Ascending aorta (tissue), 2 donors: ENCODE results near the gene SRSF11. TPM values are rescaled to one million over a fixed set of nuclear protein-coding genes. Genes with fewer than 3 reads are reported as not detected.
A peak's percentile ranks its signal among the peaks of the same experiment; 100 is the strongest.

Experiments used
- DNase-seq, 2 donors: peaks; one replicate each; pipeline ENCODE4 v3.0.0-alpha.2; 2019; ENCODE audit warnings: low spot score in 2 of 2
- H3K27ac ChIP-seq, 2 donors: fragments of 200-600 bp; sonication (generic); one replicate each; pipeline ENCODE4 v1.5.1; 2016 to 2017; ENCODE audit warnings: mild to moderate bottlenecking in 1 of 2
- H3K27me3 ChIP-seq: fragments of 200-600 bp; sonication (generic); one replicate; pipeline ENCODE4 v1.5.1; 2017
- H3K36me3 ChIP-seq, 2 donors: fragments of 200-600 bp; sonication (generic); one replicate each; pipeline ENCODE4 v1.5.1; 2016
- H3K4me1 ChIP-seq, 2 donors: fragments of 200-600 bp; sonication (generic); one replicate each; pipeline ENCODE4 v1.5.1; 2016 to 2017; ENCODE audit warnings: mild to moderate bottlenecking in 1 of 2
- H3K4me3 ChIP-seq, 2 donors: fragments of 200-600 bp; sonication (generic); one replicate each; pipeline ENCODE4 v1.5.1; 2016 to 2017; ENCODE audit warnings: mild to moderate bottlenecking in 1 of 2
- H3K9me3 ChIP-seq, 2 donors: fragments of 200-600 bp; sonication (generic); one replicate each; pipeline ENCODE4 v1.5.1; 2016
- CTCF ChIP-seq, 3 experiments: fragments of 200-600 bp in 2 of 3; fragments of 450-650 bp in 1 of 3; sonication (generic) in 2 of 3; IDR thresholded peaks; one replicate each; pipeline ENCODE4 v1.5.1; 2016 to 2019; ENCODE audit warnings: antibody characterized with exemption in 3 of 3, mild to moderate bottlenecking in 1 of 3, moderate library complexity in 1 of 3
- intact Hi-C: fragments of 100-400 bp; cut with DNase I; formaldehyde crosslinking; loops from one replicate; pipeline ENCODE4 v1.15.1; 2023
- total RNA-seq: library from RNA; depleted of rRNA; stranded (reverse); fragments of >200 nt; gene quantifications from one replicate; pipeline ENCODE4 v1.1.0, GENCODE V29; 2016

Gene SRSF11
- total RNA-seq, 1 donor from 2014 or later: 81.0 TPM

GRCh38 chr1:70222716-70223235 lies 1.6 kb downstream of the SRSF11 start:
- no peak for TF ChIP-seq CTCF (IDR thresholded peaks at IDR 0.05)
- Histone ChIP-seq H3K4me1 (peaks cover 9 to 33% of the 10 kb centered on the region in 2 donors), H3K27me3 (no peaks in the 10 kb centered on the region), H3K4me3 (peak overlapping the region; percentile 69 to 88), H3K9me3 (no peaks in the 10 kb centered on the region), H3K36me3 (peaks cover 0 to 12% of the 10 kb centered on the region in 2 donors), H3K27ac (peak overlapping the region; percentile 95 to 98)
- DNase-seq: no peak
- intact Hi-C loops: loop anchor here (5.0 kb wide), 2 partner anchors 190 to 860 kb away; partner anchors contain the start of genes CTH and ZRANB2

GRCh38 chr1:70224954-70225353 lies 3.8 kb downstream of the SRSF11 start:
- intact Hi-C loops: loop anchor here (5.0 kb wide), 2 partner anchors 187 to 857 kb away; partner anchors contain the start of genes CTH and ZRANB2
- peaks cover 13 to 30% of the 10 kb centered on the region in 2 donors for H3K36me3 ChIP-seq
- H3K9me3 ChIP-seq: no peaks in the 10 kb centered on the region
- H3K4me1 ChIP-seq: peaks cover 9 to 34% of the 10 kb centered on the region in 2 donors
- no peak overlapping the region for H3K4me3 ChIP-seq
- no peak overlapping the region for H3K27ac ChIP-seq
- no peak for TF ChIP-seq CTCF (IDR thresholded peaks at IDR 0.05)
- no peaks in the 10 kb centered on the region for H3K27me3 ChIP-seq
- DNase-seq: no peak

- Histone ChIP-seq H3K36me3 (peaks cover 36 to 53% of the 10 kb centered on the region in 2 donors), H3K27me3 (no peaks in the 10 kb centered on the region), H3K4me3 (no peak overlapping the region), H3K9me3 (no peaks in the 10 kb centered on the region), H3K4me1 (peaks cover 9 to 32% of the 10 kb centered on the region in 2 donors), H3K27ac (no peak overlapping the region)
- DNase-seq: no peak
- intact Hi-C loops: no loop called here
- TF ChIP-seq CTCF (IDR thresholded peaks at IDR 0.05): no peak
Measured at GRCh38 chr1:70227439-70227838, 6.3 kb downstream of the SRSF11 start.

- Histone ChIP-seq H3K4me3 (no peak overlapping the region), H3K36me3 (peaks cover 48 to 65% of the 10 kb centered on the region in 2 donors), H3K4me1 (peaks cover 0 to 23% of the 10 kb centered on the region in 2 donors), H3K9me3 (no peaks in the 10 kb centered on the region), H3K27ac (no peak overlapping the region), H3K27me3 (no peaks in the 10 kb centered on the region)
- intact Hi-C loops: no loop called here
- TF ChIP-seq CTCF (IDR thresholded peaks at IDR 0.05): no peak
- no peak for DNase-seq
Measured at GRCh38 chr1:70228670-70229069, 7.5 kb downstream of the SRSF11 start.

GRCh38 chr1:70231475-70231874 lies 10.3 kb downstream of the SRSF11 start:
- TF ChIP-seq CTCF (IDR thresholded peaks at IDR 0.05): no peak
- peaks cover 76 to 85% of the 10 kb centered on the region in 2 donors for H3K36me3 ChIP-seq
- H3K4me1 ChIP-seq: peaks cover 0 to 10% of the 10 kb centered on the region in 2 donors

More at GRCh38 chr1:70231475-70231874, 10.3 kb downstream of the SRSF11 start:
- Histone ChIP-seq H3K27me3 (no peaks in the 10 kb centered on the region), H3K9me3 (no peaks in the 10 kb centered on the region), H3K27ac (no peak overlapping the region), H3K4me3 (no peak overlapping the region)
- no peak for DNase-seq
- intact Hi-C loops: no loop called here
